ENCODE data around the gene YAF2. TPM values are rescaled to one million over a fixed set of nuclear protein-coding genes. Genes with fewer than 3 reads are reported as not detected.

Gene YAF2
- total RNA-seq, 4 donors from 2014 or later: 22.7 to 55.4 (median 24.5) TPM

DNA sequence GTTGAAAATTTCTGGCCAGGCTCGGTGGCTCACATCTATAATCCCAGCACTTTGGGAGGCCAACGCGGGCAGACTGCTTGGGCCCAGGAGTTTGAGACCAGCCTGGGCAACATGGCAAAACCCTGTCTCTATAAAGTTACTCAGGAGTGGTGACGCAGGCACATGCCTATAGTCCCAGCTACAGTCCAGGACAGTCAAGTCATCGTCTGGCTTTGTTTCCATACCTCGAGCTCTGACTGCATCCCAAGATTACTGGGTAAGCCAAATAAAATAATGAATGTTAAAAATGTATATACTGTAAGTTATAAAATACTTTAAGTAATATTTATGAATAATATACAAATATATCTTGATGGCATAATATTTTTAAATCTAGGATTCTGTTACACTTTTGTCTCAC is 70.3 kb downstream of the YAF2 start:
- no peaks in the 10 kb centered on the region for H3K27me3 ChIP-seq
- H3K36me3 ChIP-seq: peaks cover 0 to 7% (median 2%) of the 10 kb centered on the region in 4 donors
- no peak overlapping the region for H3K4me3 ChIP-seq
- H3K27ac ChIP-seq: no peak overlapping the region
- 96% methylated on average over 4 to 6 of the region's 6 CpGs for whole genome bisulfite sequencing, 2 donors (ENCODE audit: low coverage in 1 of 2)
- DNase-seq: no peak
- TF ChIP-seq CTCF (IDR thresholded peaks at IDR 0.05): no peak
- TF ChIP-seq EP300 (IDR thresholded peaks at IDR 0.05; ENCODE audit: low read depth): no peak
- TF ChIP-seq POLR2AphosphoS5 (IDR thresholded peaks at IDR 0.05): no peak
- TF ChIP-seq POLR2A (IDR thresholded peaks at IDR 0.05): no peak
- in situ Hi-C loops (cut with MboI; ENCODE audit: low pct_ligation_motif_present in 1 of 4, low pct_unique_long_range_greater_than_20kb in 1 of 4, low sequenced_read_pairs in 3 of 4) (no loop called here), intact Hi-C loops (cut with DNase I; ENCODE audit: low total_unique reads) (no loop called here)
- H3K9me3 ChIP-seq: no peaks in the 10 kb centered on the region
- H3K4me1 ChIP-seq: peaks cover 0 to 9% (median 2%) of the 10 kb centered on the region in 4 donors

GRCh38 chr12:42166501-42166900 is 71.5 kb downstream of the YAF2 start:
- Histone ChIP-seq H3K36me3 (peaks cover 0 to 5% (median 1%) of the 10 kb centered on the region in 4 donors), H3K27me3 (no peaks in the 10 kb centered on the region), H3K27ac (no peak overlapping the region), H3K4me3 (no peak overlapping the region), H3K4me1 (peaks cover 0 to 11% (median 2%) of the 10 kb centered on the region in 4 donors), H3K9me3 (no peaks in the 10 kb centered on the region)
- no peak for DNase-seq
- TF ChIP-seq POLR2A (IDR thresholded peaks at IDR 0.05) (no peak), EP300 (IDR thresholded peaks at IDR 0.05; ENCODE audit: low read depth) (no peak), POLR2AphosphoS5 (IDR thresholded peaks at IDR 0.05) (no peak), CTCF (IDR thresholded peaks at IDR 0.05) (no peak)
- in situ Hi-C loops (cut with MboI; ENCODE audit: low pct_ligation_motif_present in 1 of 4, low pct_unique_long_range_greater_than_20kb in 1 of 4, low sequenced_read_pairs in 3 of 4) (no loop called here), intact Hi-C loops (cut with DNase I; ENCODE audit: low total_unique reads) (no loop called here)

DNA sequence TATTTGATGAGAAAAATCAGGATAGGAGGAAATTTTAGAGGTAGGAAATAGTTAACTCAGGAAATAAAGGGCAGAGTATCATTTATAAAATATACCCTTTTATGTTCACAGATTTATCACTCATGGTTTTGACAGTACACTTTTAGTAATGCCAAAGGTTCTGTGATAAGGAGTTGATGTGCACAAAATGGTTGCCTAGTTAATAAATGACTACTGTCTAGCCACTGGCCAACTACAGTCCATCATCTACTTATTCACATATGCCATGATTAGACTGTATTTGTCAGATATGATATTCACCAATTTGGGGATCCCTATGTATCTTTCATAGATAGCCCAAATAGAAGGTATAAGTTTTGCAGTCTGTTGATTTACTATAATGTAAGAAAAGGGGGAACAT is 74.1 kb downstream of the YAF2 start:
- Histone ChIP-seq H3K4me1 (peaks cover 0 to 11% (median 2%) of the 10 kb centered on the region in 4 donors), H3K27me3 (no peaks in the 10 kb centered on the region), H3K36me3 (peaks cover 0 to 17% (median under 1%) of the 10 kb centered on the region in 4 donors), H3K27ac (no peak overlapping the region), H3K9me3 (no peaks in the 10 kb centered on the region), H3K4me3 (no peak overlapping the region)
- DNase-seq: no peak
- in situ Hi-C loops (cut with MboI; ENCODE audit: low pct_ligation_motif_present in 1 of 4, low pct_unique_long_range_greater_than_20kb in 1 of 4, low sequenced_read_pairs in 3 of 4) (no loop called here), intact Hi-C loops (cut with DNase I; ENCODE audit: low total_unique reads) (no loop called here)
- no peak for TF ChIP-seq POLR2AphosphoS5 (IDR thresholded peaks at IDR 0.05)
- TF ChIP-seq CTCF (IDR thresholded peaks at IDR 0.05): no peak
- no peak for TF ChIP-seq EP300 (IDR thresholded peaks at IDR 0.05; ENCODE audit: low read depth)
- no peak for TF ChIP-seq POLR2A (IDR thresholded peaks at IDR 0.05)

DNA sequence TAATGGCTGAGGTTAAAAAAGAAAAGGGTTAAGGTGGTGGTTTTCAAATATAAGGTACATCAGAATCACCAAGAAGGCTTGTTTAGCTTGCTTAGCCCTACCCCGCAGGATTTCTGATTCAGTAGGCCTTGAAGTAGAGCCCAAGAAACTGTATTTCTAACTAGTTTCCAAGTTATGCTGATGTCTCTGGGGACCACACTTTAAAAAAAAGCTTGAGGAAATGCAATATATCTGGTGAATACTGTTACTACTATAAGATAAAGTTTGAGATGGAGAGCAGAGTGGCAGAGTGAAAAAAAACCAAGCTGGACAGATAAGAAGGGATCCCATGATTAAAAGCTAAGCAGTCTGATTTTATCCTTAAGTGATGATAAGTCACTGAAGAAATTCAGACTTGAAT is 75.1 kb downstream of the YAF2 start:
- H3K4me1 ChIP-seq: peaks cover 0 to 11% (median 2%) of the 10 kb centered on the region in 4 donors
- no peak overlapping the region for H3K4me3 ChIP-seq
- WGBS, 2 donors (ENCODE audit: low coverage in 1 of 2): 82 to 100% methylated on average over 1 of the region's 1 CpG
- no peak for DNase-seq
- H3K27ac ChIP-seq: no peak overlapping the region
- in situ Hi-C loops (cut with MboI; ENCODE audit: low pct_ligation_motif_present in 1 of 4, low pct_unique_long_range_greater_than_20kb in 1 of 4, low sequenced_read_pairs in 3 of 4) (no loop called here), intact Hi-C loops (cut with DNase I; ENCODE audit: low total_unique reads) (no loop called here)
- H3K9me3 ChIP-seq: no peaks in the 10 kb centered on the region
- peaks cover 0 to 19% (median under 1%) of the 10 kb centered on the region in 4 donors for H3K36me3 ChIP-seq
- no peaks in the 10 kb centered on the region for H3K27me3 ChIP-seq
- no peak for TF ChIP-seq CTCF (IDR thresholded peaks at IDR 0.05)
- no peak for TF ChIP-seq POLR2A (IDR thresholded peaks at IDR 0.05)
- TF ChIP-seq POLR2AphosphoS5 (IDR thresholded peaks at IDR 0.05): no peak
- no peak for TF ChIP-seq EP300 (IDR thresholded peaks at IDR 0.05; ENCODE audit: low read depth)

Measured in transverse colon (tissue), 4 donors.